Measurements from ENCODE around the gene DNAH5.

GRCh38 chr5:13673511-13673910, 271.0 kb downstream of the DNAH5 start:
- TF ChIP-seq REST (IDR thresholded peaks at IDR 0.05; ENCODE audit: insufficient read depth in 1 of 2, low read depth in 2 of 2, low read length in 1 of 2) (no peak), CTCF (IDR thresholded peaks at IDR 0.05) (no peak)
